Right kidney (tissue), 1 donor: ENCODE measurements around the gene ELOB.

ENCODE experiments used
- DNase-seq: peaks from one replicate; pipeline ENCODE4 v3.0.0-alpha.2; 2016

The ELOB gene

GRCh38 chr16:2721634-2722173 is 55.4 kb downstream of the ELOB start:
- DNase-seq = peak; percentile 21
